Left lung (tissue), 10 donors: ENCODE results near the gene CHRNA4. TPM values are rescaled to one million over a fixed set of nuclear protein-coding genes. Genes with fewer than 3 reads are reported as not detected.

Experiments
- ATAC-seq: fragments of 200-7000 bp; cut with Tn5 transposase; one replicate; pipeline ENCODE4 v1.9.1; 2020; ENCODE audit warnings: moderate library complexity
- DNase-seq, 4 donors: peaks; one replicate each; pipeline ENCODE4 v3.0.0-alpha.2; 2013 to 2020
- H3K27ac ChIP-seq, 2 donors: fragments of 200-600 bp; sonication (generic) in 1 of 2; one replicate each; pipeline versions ENCODE4 v1.5.0 to v1.8.0; 2020 to 2021
- H3K27me3 ChIP-seq, 2 donors: fragments of 200-600 bp; sonication (generic) in 1 of 2; one replicate each; pipeline versions ENCODE4 v1.5.0 to v1.8.0; 2020 to 2021
- H3K36me3 ChIP-seq, 2 donors: fragments of 200-600 bp; sonication (generic) in 1 of 2; one replicate each; pipeline versions ENCODE4 v1.5.0 to v1.8.0; 2020 to 2021
- H3K4me1 ChIP-seq, 2 donors: fragments of 200-600 bp; one replicate each; pipeline ENCODE4 v1.8.0; 2021
- H3K4me3 ChIP-seq, 2 donors: fragments of 200-600 bp; sonication (generic) in 1 of 2; one replicate each; pipeline versions ENCODE4 v1.5.0 to v1.8.0; 2020 to 2021; ENCODE audit warnings: mild to moderate bottlenecking in 1 of 2
- H3K9me3 ChIP-seq, 2 donors: fragments of 200-600 bp; sonication (generic) in 1 of 2; one replicate each; pipeline versions ENCODE4 v1.5.0 to v1.8.0; 2020 to 2021
- intact Hi-C, 2 donors: fragments of 100-400 bp; cut with DNase I; formaldehyde crosslinking; loops; one replicate each; pipeline versions ENCODE4 v1.11.2 to v1.14.2; 2022
- polyA plus RNA-seq, 6 donors: library from polyadenylated mRNA; unstranded; fragments of 120-200 nt; gene quantifications; one replicate each; pipeline ENCODE4 v1.2.1, GENCODE V29; 2013; ENCODE audit not compliant: insufficient read length in 6 of 6
- total RNA-seq, 2 donors: library from RNA; stranded (reverse); fragmentation: NEBNext Ultra II Directional; extraction: Animal tissue kit (Norgen Biotek cat#: 25700); gene quantifications; one replicate each; pipeline ENCODE4 v1.2.1, GENCODE V29; 2021
- TF ChIP-seq, protein P1 (sequence below), 2 donors: fragments of 200-600 bp; sonication (generic) in 1 of 2; IDR thresholded peaks; one replicate each; pipeline versions ENCODE4 v1.5.0 to v1.8.0; 2021; ENCODE audit warnings: antibody characterized with exemption in 2 of 2
- donor health status: DM: no; HTN: yes; CAD: no.
- donor health status: DM: no; HTN: no; CAD: no.

Gene CHRNA4
- total and polyA plus RNA-seq, 8 donors: 0.16 to 1.3 (median 1.00) TPM; not detected in 2

DNA sequence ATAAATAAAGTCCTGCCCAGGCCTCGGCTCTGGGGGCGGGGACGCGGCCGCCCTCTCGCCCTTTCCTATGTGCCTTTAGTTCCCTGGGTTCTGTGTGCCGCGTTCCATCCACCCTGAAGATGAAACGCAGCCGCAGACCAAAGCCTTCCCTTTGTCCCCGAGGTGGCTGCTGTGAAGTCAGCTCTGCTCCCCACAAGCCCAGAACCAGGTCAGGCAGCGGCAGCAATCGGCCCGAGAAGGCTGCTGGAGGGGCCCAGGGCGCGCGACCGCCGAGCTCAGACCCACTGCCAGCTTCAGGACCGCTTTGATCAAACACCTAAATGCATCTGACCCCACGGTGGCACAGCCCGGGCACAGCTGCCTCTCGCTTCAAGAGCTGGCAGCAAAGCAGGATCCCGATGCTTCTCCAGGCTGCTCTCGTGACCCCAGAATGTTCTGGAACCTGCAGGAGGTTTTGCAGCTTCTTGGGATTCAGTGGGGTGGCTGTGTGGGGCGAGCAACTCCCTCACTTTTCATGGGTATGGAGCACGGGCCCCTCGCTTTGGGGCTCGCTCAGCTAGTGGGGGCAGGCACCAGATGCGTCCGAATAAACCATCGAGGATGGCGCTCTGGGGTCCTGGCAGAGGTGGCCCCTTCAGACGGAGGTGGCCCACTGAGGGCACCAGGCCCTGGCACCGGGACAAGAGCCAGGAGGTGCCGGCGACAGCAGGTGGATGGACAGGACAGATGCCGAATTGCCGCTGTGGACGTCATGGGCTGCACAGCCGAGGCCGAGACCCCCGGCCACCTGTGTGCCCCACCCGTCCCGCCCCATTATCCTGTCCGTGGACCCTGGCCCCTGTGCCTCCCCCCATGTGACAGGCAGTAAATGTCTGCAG lies 13.0 kb downstream of the CHRNA4 start:
- Histone ChIP-seq H3K27ac (no peak overlapping the region), H3K4me1 (no peaks in the 10 kb centered on the region), H3K4me3 (no peak overlapping the region), H3K27me3 (peaks cover 0 to 74% of the 10 kb centered on the region in 2 donors), H3K36me3 (no peaks in the 10 kb centered on the region), H3K9me3 (no peaks in the 10 kb centered on the region)
- ATAC-seq (no peak), DNase-seq (peak in 1 of 4 donors; percentile 67)
- intact Hi-C loops: no loop called here
- TF ChIP-seq, protein P1, sequence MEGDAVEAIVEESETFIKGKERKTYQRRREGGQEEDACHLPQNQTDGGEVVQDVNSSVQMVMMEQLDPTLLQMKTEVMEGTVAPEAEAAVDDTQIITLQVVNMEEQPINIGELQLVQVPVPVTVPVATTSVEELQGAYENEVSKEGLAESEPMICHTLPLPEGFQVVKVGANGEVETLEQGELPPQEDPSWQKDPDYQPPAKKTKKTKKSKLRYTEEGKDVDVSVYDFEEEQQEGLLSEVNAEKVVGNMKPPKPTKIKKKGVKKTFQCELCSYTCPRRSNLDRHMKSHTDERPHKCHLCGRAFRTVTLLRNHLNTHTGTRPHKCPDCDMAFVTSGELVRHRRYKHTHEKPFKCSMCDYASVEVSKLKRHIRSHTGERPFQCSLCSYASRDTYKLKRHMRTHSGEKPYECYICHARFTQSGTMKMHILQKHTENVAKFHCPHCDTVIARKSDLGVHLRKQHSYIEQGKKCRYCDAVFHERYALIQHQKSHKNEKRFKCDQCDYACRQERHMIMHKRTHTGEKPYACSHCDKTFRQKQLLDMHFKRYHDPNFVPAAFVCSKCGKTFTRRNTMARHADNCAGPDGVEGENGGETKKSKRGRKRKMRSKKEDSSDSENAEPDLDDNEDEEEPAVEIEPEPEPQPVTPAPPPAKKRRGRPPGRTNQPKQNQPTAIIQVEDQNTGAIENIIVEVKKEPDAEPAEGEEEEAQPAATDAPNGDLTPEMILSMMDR (IDR thresholded peaks at IDR 0.05): no peak

DNA sequence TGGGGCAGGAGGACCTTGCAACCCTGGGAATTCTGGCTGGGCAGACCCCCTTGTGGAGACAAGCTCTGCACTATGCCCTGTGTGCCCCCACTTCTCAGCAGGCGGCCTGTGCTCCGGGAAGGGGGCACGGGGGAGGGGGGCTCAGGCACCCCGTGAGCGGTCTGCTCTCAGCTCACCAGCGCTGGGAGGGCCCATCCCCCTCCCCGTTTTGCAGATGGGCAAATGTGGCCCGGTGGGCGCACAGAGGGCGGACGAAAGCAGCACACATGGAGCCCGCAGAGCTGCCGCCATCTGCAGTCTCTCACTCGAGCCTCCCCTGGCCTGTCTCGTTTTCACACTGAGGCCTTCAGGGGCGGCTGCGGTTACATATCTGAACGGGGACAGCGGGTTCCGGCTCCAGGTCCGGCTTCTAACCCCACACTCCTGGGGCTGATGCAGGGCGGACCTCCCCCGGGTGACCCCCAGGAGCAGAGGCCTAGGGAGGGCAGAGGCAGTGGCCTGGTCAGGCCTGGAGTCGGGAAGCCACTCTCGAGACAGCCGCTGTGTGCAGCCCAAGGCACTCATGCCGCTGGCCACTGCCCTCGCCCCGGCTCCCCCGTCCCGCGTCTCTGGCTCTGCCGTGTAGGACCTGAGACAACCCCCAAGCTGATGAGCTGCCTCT lies 13.9 kb downstream of the CHRNA4 start:
- TF ChIP-seq, protein P1 (IDR thresholded peaks at IDR 0.05): no peak

DNA sequence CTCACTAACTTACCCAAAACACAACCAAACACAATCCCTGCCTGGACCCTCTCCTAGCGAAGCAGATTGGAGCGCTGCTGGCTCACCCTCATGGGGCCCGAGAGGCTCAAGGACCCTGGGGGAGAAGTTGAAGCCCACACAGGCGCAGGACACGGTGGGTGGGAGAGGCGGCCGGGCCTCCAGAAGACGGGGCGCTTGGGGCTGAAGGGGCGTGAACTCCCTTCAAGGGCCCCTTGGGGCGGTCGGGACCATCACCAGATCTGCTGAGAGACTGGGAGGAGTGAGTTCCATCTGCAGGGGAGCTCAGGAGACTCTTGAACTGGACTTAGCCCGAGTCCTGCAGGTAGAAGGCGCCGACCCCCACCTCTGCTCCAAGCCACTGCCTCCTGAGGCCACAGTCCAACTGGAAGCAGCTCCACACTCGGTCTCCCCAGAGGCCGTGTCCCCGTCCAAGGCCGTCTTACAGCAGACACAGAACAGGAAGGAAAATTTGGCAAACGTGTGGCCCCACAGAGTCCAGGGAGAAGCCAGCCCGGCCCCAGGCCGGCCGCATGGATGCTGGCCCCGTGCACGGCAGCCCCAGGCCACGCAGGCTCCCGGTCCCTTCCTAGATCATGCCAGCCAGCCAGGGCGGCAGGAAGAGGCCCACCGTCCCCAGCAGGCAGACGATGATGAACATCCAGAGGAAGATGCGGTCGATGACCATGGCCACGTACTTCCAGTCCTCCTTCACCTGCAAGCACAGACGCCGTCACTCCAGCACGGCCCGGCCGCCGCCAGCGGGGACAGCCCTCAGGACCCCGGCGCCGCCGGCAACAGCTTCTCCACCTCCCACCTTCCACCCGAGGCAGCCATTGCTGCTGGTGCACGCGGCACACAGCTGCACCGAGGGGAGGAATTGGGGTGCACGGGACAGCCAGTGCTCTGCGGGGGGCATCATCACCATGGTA lies 14.7 kb downstream of the CHRNA4 start:
- H3K4me1 ChIP-seq: no peaks in the 10 kb centered on the region
- DNase-seq: peak in 1 of 4 donors; percentile 76
- intact Hi-C loops: no loop called here
- TF ChIP-seq, protein P1 (IDR thresholded peaks at IDR 0.05): no peak
- no peaks in the 10 kb centered on the region for H3K36me3 ChIP-seq
- ATAC-seq: no peak
- no peak overlapping the region for H3K4me3 ChIP-seq
- no peak overlapping the region for H3K27ac ChIP-seq
- no peaks in the 10 kb centered on the region for H3K9me3 ChIP-seq
- H3K27me3 ChIP-seq: peaks cover 0 to 73% of the 10 kb centered on the region in 2 donors

More for the DNA sequence above, 13.9 kb downstream of the CHRNA4 start:
- Histone ChIP-seq H3K9me3 (no peaks in the 10 kb centered on the region), H3K36me3 (no peaks in the 10 kb centered on the region), H3K27me3 (peaks cover 0 to 74% of the 10 kb centered on the region in 2 donors), H3K4me1 (no peaks in the 10 kb centered on the region), H3K27ac (no peak overlapping the region), H3K4me3 (no peak overlapping the region)
- intact Hi-C loops: no loop called here
- DNase-seq: peak in 1 of 4 donors; percentile 75
- no peak for ATAC-seq

DNA sequence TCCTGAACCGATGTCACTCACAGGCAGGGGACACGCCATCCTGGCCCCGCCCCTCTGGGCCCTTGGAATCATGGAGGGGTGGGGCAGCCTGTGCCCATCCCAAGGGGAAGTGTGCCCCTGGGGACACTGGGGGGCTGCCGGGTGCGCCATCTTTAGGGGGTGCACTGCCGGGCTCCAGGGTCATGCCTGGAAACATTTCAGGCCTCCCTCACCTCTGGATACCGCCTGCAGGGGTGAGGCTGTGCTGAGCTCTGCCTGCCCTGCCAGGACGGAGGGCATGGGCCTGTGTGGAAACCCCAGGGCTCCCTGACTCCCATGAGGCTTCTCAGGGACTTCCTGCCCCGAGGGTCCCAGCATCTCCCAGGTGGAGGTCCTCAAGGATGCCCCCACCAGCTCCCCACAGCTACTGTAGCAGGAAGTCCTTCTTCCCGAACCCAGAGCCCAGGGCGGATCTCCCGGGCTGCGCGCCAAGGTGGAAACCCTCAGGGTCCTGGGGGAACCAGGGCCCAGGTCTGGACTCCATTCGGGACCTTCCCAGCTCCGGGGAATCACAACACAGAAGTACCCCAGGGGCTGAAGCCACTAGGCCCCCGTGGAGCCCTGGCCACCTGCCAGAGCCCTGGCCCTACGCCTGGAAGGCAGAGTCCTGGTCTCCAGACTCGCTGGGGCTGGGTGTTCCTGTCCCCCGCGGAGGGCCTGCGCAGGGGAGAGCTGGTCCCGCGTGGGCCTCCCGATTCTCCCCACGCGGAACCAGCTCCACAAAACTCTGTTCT lies 15.6 kb downstream of the CHRNA4 start:
- H3K4me3 ChIP-seq: no peak overlapping the region
- intact Hi-C loops: no loop called here
- DNase-seq (peak in 3 of 4 donors; percentile 42 to 69 (median 61)), ATAC-seq (no peak)
- H3K36me3 ChIP-seq: no peaks in the 10 kb centered on the region
- peaks cover 0 to 73% of the 10 kb centered on the region in 2 donors for H3K27me3 ChIP-seq
- no peaks in the 10 kb centered on the region for H3K4me1 ChIP-seq
- H3K27ac ChIP-seq: no peak overlapping the region
- H3K9me3 ChIP-seq: peaks cover 0 to 3% of the 10 kb centered on the region in 2 donors
- TF ChIP-seq, protein P1 (IDR thresholded peaks at IDR 0.05): no peak
